Loucy (cell line): ENCODE results near the gene TAF6.
A peak's percentile ranks its signal among the peaks of the same experiment; 100 is the strongest.

Source experiments
- H2AFZ ChIP-seq: fragments of 200-600 bp; sonication (generic); 2 replicates; pipeline ENCODE4 v1.6.0; 2016; ENCODE audit warnings: antibody characterized with exemption, mild to moderate bottlenecking, low read length, moderate library complexity
- H3F3A ChIP-seq: fragments of 200-600 bp; 2 replicates; pipeline ENCODE4 v1.6.0; 2016; ENCODE audit warnings: antibody characterized with exemption, low read depth, mild to moderate bottlenecking
- H3K27me3 ChIP-seq: fragments of 200-600 bp; sonication (generic); 2 replicates; pipeline ENCODE4 v1.6.1; 2014; ENCODE audit warnings: low read length, mild to moderate bottlenecking; ENCODE audit not compliant: insufficient read depth, poor library complexity, severe bottlenecking
- H3K36me3 ChIP-seq: fragments of 200-600 bp; sonication (generic); 2 replicates; pipeline ENCODE4 v1.6.1; 2016; ENCODE audit warnings: low read length; ENCODE audit not compliant: insufficient read depth
- H3K4me1 ChIP-seq: fragments of 200-600 bp; sonication (generic); 2 replicates; pipeline ENCODE4 v1.5.1; 2014; ENCODE audit warnings: low read length, mild to moderate bottlenecking; ENCODE audit not compliant: insufficient read depth, poor library complexity, severe bottlenecking
- H3K4me2 ChIP-seq: fragments of 200-600 bp; sonication (generic); 2 replicates; pipeline ENCODE4 v1.6.0; 2014; ENCODE audit warnings: antibody characterized with exemption, low read length, low read depth, mild to moderate bottlenecking; ENCODE audit not compliant: poor library complexity, severe bottlenecking
- H3K4me3 ChIP-seq: fragments of 200-600 bp; sonication (generic); 2 replicates; pipeline ENCODE4 v1.5.1; 2014; ENCODE audit warnings: low read length, mild to moderate bottlenecking, mixed read lengths; ENCODE audit not compliant: poor library complexity, severe bottlenecking
- H3K79me2 ChIP-seq: fragments of 200-600 bp; sonication (generic); 2 replicates; pipeline ENCODE4 v1.6.1; 2014; ENCODE audit warnings: low read length; ENCODE audit not compliant: insufficient read depth
- H3K9ac ChIP-seq: fragments of 200-600 bp; sonication (generic); 2 replicates; pipeline ENCODE4 v1.6.0; 2014; ENCODE audit warnings: mild to moderate bottlenecking, low read depth, low read length, moderate library complexity; ENCODE audit not compliant: poor library complexity, severe bottlenecking
- H3K9me2 ChIP-seq: fragments of 200-600 bp; sonication (generic); replicated peaks from 2 replicates; pipeline ENCODE4 v1.6.1; 2016; ENCODE audit warnings: low read depth, low read length, mixed read lengths
- H3K9me3 ChIP-seq: fragments of 200-600 bp; sonication (generic); 2 replicates; pipeline ENCODE4 v1.6.1; 2014; ENCODE audit warnings: mild to moderate bottlenecking, antibody characterized with exemption, low read length, low read depth; ENCODE audit not compliant: insufficient read depth
- H4K20me1 ChIP-seq: fragments of 200-600 bp; sonication (generic); 2 replicates; pipeline ENCODE4 v1.6.0; 2014; ENCODE audit warnings: antibody characterized with exemption, low read length, mild to moderate bottlenecking; ENCODE audit not compliant: insufficient read depth, poor library complexity, severe bottlenecking
- EZH2phosphoT487 ChIP-seq: fragments of 200-600 bp; IDR thresholded peaks from 2 replicates; pipeline ENCODE4 v1.6.1; 2018; ENCODE audit warnings: antibody characterized with exemption, mild to moderate bottlenecking, moderate library complexity, borderline replicate concordance
- TF ChIP-seq, protein P1 (sequence below): fragments of 200-600 bp; sonication (generic); conservative IDR thresholded peaks from 2 replicates; pipeline ENCODE4 v1.5.1; 2014; ENCODE audit warnings: mild to moderate bottlenecking, antibody characterized with exemption, low read length

Gene TAF6

DNA sequence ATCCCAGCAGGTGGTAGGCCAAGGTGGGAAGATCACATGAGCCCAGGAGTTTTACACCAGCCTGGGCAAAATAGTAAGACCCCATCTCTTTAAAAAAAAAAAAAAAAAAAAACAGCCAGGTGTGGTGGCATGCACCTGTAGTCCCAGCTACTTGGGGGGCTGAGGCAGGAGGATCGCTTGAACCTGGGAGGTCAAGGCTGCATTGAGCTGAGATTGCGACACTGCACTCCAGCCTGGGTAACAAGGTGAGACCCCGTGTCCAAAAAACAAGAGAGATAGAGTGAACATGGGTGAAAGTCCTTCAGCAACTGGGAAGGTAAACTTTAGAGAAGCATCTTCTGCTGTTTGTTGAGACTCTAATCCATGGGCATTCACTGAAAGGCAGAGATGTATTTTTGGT, 23.3 kb upstream of the TAF6 start:
- Histone ChIP-seq H3K4me2 (no peak overlapping the region), H3K4me1 (peaks cover 4% of the 10 kb centered on the region), H3F3A (no peaks in the 10 kb centered on the region), H3K27me3 (no peaks in the 10 kb centered on the region), H3K9me3 (no peaks in the 10 kb centered on the region), H3K4me3 (no peak overlapping the region), H3K36me3 (no peaks in the 10 kb centered on the region), H3K79me2 (no peaks in the 10 kb centered on the region), H3K9me2 (no peaks in the 10 kb centered on the region), H2AFZ (no peak overlapping the region), H3K9ac (no peak overlapping the region), H4K20me1 (no peaks in the 10 kb centered on the region)
- TF ChIP-seq, protein P1, sequence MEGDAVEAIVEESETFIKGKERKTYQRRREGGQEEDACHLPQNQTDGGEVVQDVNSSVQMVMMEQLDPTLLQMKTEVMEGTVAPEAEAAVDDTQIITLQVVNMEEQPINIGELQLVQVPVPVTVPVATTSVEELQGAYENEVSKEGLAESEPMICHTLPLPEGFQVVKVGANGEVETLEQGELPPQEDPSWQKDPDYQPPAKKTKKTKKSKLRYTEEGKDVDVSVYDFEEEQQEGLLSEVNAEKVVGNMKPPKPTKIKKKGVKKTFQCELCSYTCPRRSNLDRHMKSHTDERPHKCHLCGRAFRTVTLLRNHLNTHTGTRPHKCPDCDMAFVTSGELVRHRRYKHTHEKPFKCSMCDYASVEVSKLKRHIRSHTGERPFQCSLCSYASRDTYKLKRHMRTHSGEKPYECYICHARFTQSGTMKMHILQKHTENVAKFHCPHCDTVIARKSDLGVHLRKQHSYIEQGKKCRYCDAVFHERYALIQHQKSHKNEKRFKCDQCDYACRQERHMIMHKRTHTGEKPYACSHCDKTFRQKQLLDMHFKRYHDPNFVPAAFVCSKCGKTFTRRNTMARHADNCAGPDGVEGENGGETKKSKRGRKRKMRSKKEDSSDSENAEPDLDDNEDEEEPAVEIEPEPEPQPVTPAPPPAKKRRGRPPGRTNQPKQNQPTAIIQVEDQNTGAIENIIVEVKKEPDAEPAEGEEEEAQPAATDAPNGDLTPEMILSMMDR, result no peak
- no peak for TF ChIP-seq EZH2phosphoT487

DNA sequence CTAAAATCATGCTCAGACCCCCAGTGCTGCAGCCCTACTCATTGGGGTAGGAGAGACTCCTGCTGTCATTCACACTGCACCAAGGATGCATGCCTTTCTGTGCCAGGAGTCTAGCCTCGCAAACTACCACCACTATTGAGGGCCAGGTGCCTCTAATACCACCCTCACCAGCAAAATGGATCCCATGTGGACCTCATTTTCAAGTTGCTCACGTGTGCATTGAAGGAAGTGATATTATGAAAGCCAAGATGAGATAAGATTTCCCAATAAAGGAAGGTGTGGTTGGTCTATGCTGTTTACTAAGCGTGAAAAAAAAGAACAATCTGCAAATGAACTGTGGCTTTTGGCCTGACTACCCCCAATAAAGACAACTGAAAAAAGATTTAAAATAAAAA, 22.4 kb upstream of the TAF6 start:
- H2AFZ ChIP-seq, result peak overlapping the region; percentile 30; the same call in 1 of the 2 replicates
- peaks cover 4% of the 10 kb centered on the region for H3K4me1 ChIP-seq
- no peaks in the 10 kb centered on the region for H3K27me3 ChIP-seq
- no peaks in the 10 kb centered on the region for H3K9me2 ChIP-seq
- no peak overlapping the region for H3K4me2 ChIP-seq
- no peaks in the 10 kb centered on the region for H3F3A ChIP-seq
- no peaks in the 10 kb centered on the region for H3K79me2 ChIP-seq
- no peaks in the 10 kb centered on the region for H3K9me3 ChIP-seq
- no peak for TF ChIP-seq EZH2phosphoT487
- TF ChIP-seq, protein P1, result no peak
- H4K20me1 ChIP-seq, result no peaks in the 10 kb centered on the region
- H3K36me3 ChIP-seq, result no peaks in the 10 kb centered on the region
- H3K4me3 ChIP-seq, result no peak overlapping the region
- H3K9ac ChIP-seq, result no peak overlapping the region

DNA sequence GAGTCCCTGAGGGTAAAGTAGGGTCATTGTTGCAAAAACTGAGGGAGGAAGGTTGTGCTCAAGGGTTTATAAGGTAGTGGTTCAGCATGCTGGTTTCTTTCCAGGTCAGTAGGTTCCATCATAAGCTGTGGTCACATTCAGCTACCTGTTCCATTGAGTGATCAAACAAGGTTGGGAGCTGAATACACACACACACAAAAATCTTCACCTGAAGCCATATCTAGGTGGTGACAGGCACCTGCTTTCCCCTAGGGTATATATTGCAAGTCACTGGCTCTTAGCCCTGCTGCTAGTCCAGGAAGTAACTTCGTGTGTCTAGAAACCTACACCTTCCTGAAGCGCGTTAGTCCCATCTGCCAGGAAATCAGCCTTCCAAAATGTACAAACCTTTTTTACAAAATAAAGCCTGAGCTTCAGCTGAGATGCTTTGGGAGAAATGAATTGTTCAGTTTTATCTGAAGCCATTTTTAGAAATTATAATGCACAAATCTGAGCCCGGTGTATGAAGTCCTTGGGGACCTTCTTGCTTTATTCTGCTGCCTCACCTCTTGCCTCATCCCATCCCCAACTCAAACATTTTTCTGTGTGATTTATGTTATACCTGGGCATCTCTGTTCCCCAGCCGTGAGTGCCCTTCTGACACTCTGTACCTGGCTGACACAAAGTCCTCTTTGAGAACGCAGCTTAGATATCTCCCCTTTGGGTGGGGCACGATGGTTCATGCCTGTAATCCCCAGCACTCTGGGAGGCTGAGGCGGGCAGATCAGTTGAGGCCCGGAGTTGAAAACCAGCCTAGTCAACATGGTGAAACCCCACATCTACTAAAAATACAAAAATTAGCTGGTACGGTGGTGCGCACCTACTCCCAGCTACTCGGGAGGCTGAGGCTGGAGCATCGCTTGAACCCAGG, 18.9 kb upstream of the TAF6 start:
- Histone ChIP-seq H3K36me3 (no peaks in the 10 kb centered on the region), H3K4me2 (peak overlapping the region; percentile 35), H3K4me1 (peaks cover 4% of the 10 kb centered on the region), H3K27me3 (no peaks in the 10 kb centered on the region), H3K79me2 (no peaks in the 10 kb centered on the region), H3K9ac (no peak overlapping the region), H2AFZ (peak overlapping the region; percentile 81), H3K4me3 (no peak overlapping the region), H3K9me2 (no peaks in the 10 kb centered on the region), H4K20me1 (no peaks in the 10 kb centered on the region), H3K9me3 (no peaks in the 10 kb centered on the region), H3F3A (no peaks in the 10 kb centered on the region)
- TF ChIP-seq, protein P1, result no peak
- no peak for TF ChIP-seq EZH2phosphoT487
